PC-3 (cell line): ENCODE data around the gene TPCN2. TPM values are rescaled to one million over a fixed set of nuclear protein-coding genes. Genes with fewer than 3 reads are reported as not detected.

Source experiments
- ATAC-seq: fragments of 200-7000 bp; cut with Tn5 transposase; 2 replicates; pipeline ENCODE4 v1.9.1; 2020; ENCODE audit warnings: mild to moderate bottlenecking, moderate library complexity
- BruUV-seq: library from RNA; stranded (reverse); fragments of 400-500 nt; replicated peaks from 2 replicates; lab custom pipeline; 2021; lab: Mats Ljungman, UMichigan
- CTCF ChIA-PET: fragments of 300-600 bp; sonication (Branson Sonifier 250); formaldehyde crosslinking; loops from one replicate; lab custom pipeline; 2022; ENCODE audit warnings: antibody characterized with exemption; lab: Charles Lee
- POLR2A ChIA-PET: fragments of 300-600 bp; sonication (Branson Sonifier 250); formaldehyde crosslinking; loops from one replicate; lab custom pipeline; 2022; ENCODE audit warnings: antibody characterized with exemption; ENCODE audit not compliant: unreplicated experiment; lab: Charles Lee
- DNase-seq: peaks from one replicate; pipeline ENCODE4 v3.0.0-alpha.2; 2015
- H2AFZ ChIP-seq: fragments of 300-600 bp; sonication (generic); 2 replicates; pipeline ENCODE4 v1.6.0; 2016; ENCODE audit warnings: antibody characterized with exemption, low read length
- H3F3A ChIP-seq: fragments of 300-600 bp; sonication (generic); one replicate; pipeline ENCODE4 v1.6.0; 2017; ENCODE audit warnings: antibody characterized with exemption, low read length, control low read depth, mild to moderate bottlenecking; ENCODE audit not compliant: unreplicated experiment
- H3K27ac ChIP-seq: fragments of 300-600 bp; sonication (generic); 2 replicates; pipeline ENCODE4 v1.5.1; 2016; ENCODE audit warnings: mild to moderate bottlenecking, low read length
- H3K27me3 ChIP-seq: fragments of 300-600 bp; sonication (generic); 2 replicates; pipeline ENCODE4 v1.6.1; 2016; ENCODE audit warnings: low read length, mixed read lengths
- H3K36me3 ChIP-seq: fragments of 300-600 bp; sonication (generic); 2 replicates; pipeline ENCODE4 v1.6.1; 2016; ENCODE audit warnings: low read depth, mixed run types, low read length, mixed read lengths
- H3K4me1 ChIP-seq: fragments of 300-600 bp; sonication (generic); 2 replicates; pipeline ENCODE4 v1.5.1; 2016; ENCODE audit warnings: low read length; ENCODE audit not compliant: insufficient read depth
- H3K4me2 ChIP-seq: fragments of 300-600 bp; sonication (generic); 2 replicates; pipeline ENCODE4 v1.6.0; 2016; ENCODE audit warnings: low read length
- H3K4me3 ChIP-seq: fragments of 300-600 bp; sonication (generic); 2 replicates; pipeline ENCODE4 v1.5.1; 2016; ENCODE audit warnings: mild to moderate bottlenecking, low read length, mixed read lengths
- H3K79me2 ChIP-seq: fragments of 300-600 bp; sonication (generic); 2 replicates; pipeline ENCODE4 v1.6.1; 2017; ENCODE audit warnings: low read length, mixed read lengths
- H3K9ac ChIP-seq: fragments of 300-600 bp; sonication (generic); 2 replicates; pipeline ENCODE4 v1.6.0; 2016; ENCODE audit warnings: mild to moderate bottlenecking, low read length
- H3K9me2 ChIP-seq: fragments of 300-600 bp; sonication (generic); replicated peaks from 2 replicates; pipeline ENCODE4 v1.6.1; 2016; ENCODE audit warnings: mixed run types, low read length, mixed read lengths
- H3K9me3 ChIP-seq: fragments of 300-600 bp; sonication (generic); 2 replicates; pipeline ENCODE4 v1.6.1; 2016; ENCODE audit warnings: low read length, mixed read lengths
- H4K20me1 ChIP-seq: fragments of 300-600 bp; sonication (generic); 2 replicates; pipeline ENCODE4 v1.6.1; 2016; ENCODE audit warnings: low read length, mixed read lengths
- CTCF ChIP-seq: fragments of 300-600 bp; sonication (generic); conservative IDR thresholded peaks from 2 replicates; pipeline ENCODE4 v1.5.1; 2017; ENCODE audit warnings: antibody characterized with exemption, low read depth, mild to moderate bottlenecking, low read length
- EZH2 ChIP-seq: fragments of 300-600 bp; sonication (generic); IDR thresholded peaks from one replicate; pipeline ENCODE4 v1.6.1; 2017; ENCODE audit warnings: antibody characterized with exemption, mild to moderate bottlenecking, low read length; ENCODE audit not compliant: unreplicated experiment
- EZH2phosphoT487 ChIP-seq: fragments of 300-600 bp; sonication (generic); IDR thresholded peaks from 2 replicates; pipeline ENCODE4 v1.6.1; 2018; ENCODE audit warnings: mild to moderate bottlenecking, antibody characterized with exemption, low read length, borderline replicate concordance
- intact Hi-C: fragments of 100-400 bp; cut with micrococcal nuclease; formaldehyde crosslinking; loops from 2 replicates; pipeline ENCODE4 v1.9.0; 2023
- total RNA-seq: library from RNA; depleted of rRNA; stranded (reverse); fragments of >200 nt; gene quantifications from 2 replicates; pipeline ENCODE4 v1.2.3, GENCODE V29; 2014

Gene TPCN2
- total RNA-seq, 1 experiment from 2014 or later: 13.0 TPM

GRCh38 chr11:69102732-69103615 is 54.2 kb downstream of the TPCN2 start:
- peak; percentile 48; the same call in 1 of the 2 replicates for TF ChIP-seq CTCF
- no peak for TF ChIP-seq EZH2
- Histone ChIP-seq H3K27ac (no peak overlapping the region), H3K36me3 (no peaks in the 10 kb centered on the region), H2AFZ (no peak overlapping the region), H3K4me3 (no peak overlapping the region), H3K9ac (no peak overlapping the region), H3K9me2 (no peaks in the 10 kb centered on the region), H3K4me1 (peaks cover 23% of the 10 kb centered on the region), H3K9me3 (no peaks in the 10 kb centered on the region), H4K20me1 (no peaks in the 10 kb centered on the region), H3K4me2 (no peak overlapping the region), H3K79me2 (no peaks in the 10 kb centered on the region), H3F3A (no peaks in the 10 kb centered on the region), H3K27me3 (no peaks in the 10 kb centered on the region)
- intact Hi-C loops: loop anchor here (5.0 kb wide), 1 partner anchor 194 kb away; no protein-coding TSS in a partner anchor
- no TSS peak for BruUV-seq
- ATAC-seq: no peak
- POLR2A ChIA-PET: no interaction called here
- CTCF ChIA-PET: interaction anchor here (0.6 to 0.8 kb wide), 2 partner anchors 28 to 537 kb away, joined by 3 to 4 read pairs; no protein-coding TSS in a partner anchor
- peak; percentile 34 for DNase-seq

GRCh38 chr11:69104212-69104855 is 55.6 kb downstream of the TPCN2 start:
- Histone ChIP-seq H3K4me3 (no peak overlapping the region), H3K27ac (no peak overlapping the region), H3K36me3 (no peaks in the 10 kb centered on the region), H3K9me2 (no peaks in the 10 kb centered on the region), H2AFZ (no peak overlapping the region), H4K20me1 (no peaks in the 10 kb centered on the region), H3K79me2 (no peaks in the 10 kb centered on the region), H3F3A (no peaks in the 10 kb centered on the region), H3K4me2 (no peak overlapping the region), H3K9ac (no peak overlapping the region), H3K27me3 (no peaks in the 10 kb centered on the region), H3K4me1 (peaks cover 20% of the 10 kb centered on the region), H3K9me3 (no peaks in the 10 kb centered on the region)
- no TSS peak for BruUV-seq
- ChIA-PET CTCF (no interaction called here), POLR2A (no interaction called here)
- intact Hi-C loops: loop anchor here (5.0 kb wide), 1 partner anchor 193 kb away; no protein-coding TSS in a partner anchor
- DNase-seq (no peak), ATAC-seq (no peak)
- TF ChIP-seq EZH2phosphoT487 (no peak), EZH2 (no peak), CTCF (no peak)
